COLO829 (cell line): Measurements from ENCODE around the gene ADAMTS6.
"Not testable (repeated sequence)": the region's sequence is repeated elsewhere in the genome, so short reads cannot be mapped to it uniquely, and the experiment has no call there.

ENCODE experiments used
- DNase-seq: peaks from one replicate; pipeline ENCODE4 v3.0.0; 2012; ENCODE audit warnings: low spot score

The ADAMTS6 gene, protein sequence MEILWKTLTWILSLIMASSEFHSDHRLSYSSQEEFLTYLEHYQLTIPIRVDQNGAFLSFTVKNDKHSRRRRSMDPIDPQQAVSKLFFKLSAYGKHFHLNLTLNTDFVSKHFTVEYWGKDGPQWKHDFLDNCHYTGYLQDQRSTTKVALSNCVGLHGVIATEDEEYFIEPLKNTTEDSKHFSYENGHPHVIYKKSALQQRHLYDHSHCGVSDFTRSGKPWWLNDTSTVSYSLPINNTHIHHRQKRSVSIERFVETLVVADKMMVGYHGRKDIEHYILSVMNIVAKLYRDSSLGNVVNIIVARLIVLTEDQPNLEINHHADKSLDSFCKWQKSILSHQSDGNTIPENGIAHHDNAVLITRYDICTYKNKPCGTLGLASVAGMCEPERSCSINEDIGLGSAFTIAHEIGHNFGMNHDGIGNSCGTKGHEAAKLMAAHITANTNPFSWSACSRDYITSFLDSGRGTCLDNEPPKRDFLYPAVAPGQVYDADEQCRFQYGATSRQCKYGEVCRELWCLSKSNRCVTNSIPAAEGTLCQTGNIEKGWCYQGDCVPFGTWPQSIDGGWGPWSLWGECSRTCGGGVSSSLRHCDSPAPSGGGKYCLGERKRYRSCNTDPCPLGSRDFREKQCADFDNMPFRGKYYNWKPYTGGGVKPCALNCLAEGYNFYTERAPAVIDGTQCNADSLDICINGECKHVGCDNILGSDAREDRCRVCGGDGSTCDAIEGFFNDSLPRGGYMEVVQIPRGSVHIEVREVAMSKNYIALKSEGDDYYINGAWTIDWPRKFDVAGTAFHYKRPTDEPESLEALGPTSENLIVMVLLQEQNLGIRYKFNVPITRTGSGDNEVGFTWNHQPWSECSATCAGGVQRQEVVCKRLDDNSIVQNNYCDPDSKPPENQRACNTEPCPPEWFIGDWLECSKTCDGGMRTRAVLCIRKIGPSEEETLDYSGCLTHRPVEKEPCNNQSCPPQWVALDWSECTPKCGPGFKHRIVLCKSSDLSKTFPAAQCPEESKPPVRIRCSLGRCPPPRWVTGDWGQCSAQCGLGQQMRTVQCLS (N-terminal part only)

DNA sequence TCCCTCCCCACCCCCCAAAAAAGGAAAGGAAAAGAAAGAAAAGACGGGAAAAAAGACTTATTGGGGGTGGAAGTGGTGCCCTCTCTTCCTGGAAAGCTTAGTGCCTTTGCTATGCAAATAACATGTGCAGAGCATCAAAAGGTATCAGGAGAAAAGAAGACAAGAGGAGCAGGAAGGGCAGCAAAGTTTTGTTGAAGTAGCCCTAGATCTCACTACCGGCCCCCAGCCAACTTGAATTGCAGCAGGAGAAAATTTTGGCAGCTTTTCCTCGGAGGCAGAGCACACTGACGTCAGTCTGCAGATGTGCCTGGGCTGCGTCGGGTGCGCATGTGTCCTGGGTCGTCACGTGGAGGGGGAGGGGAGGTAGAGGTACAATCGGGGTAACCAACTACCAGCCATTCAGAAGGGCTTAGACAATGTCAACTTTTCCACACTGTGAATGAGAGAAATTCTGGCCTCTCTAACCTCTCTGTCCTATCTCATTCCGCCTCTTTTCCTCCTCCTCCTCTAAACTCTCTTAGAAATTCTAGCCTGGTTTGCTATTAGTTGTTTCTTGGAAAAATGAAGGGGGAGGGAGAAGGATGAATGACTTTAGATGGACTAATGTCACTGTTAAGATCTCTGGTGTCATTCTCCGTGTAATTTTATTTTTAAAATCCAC is at the start of gene ADAMTS6:
Gene ADAMTS6, minus strand, starts transcription at position 286 of the 661 bp plus-strand sequence. CDS start 8,247 bp downstream, outside the sequence.
- peak; percentile 28 for DNase-seq

DNA sequence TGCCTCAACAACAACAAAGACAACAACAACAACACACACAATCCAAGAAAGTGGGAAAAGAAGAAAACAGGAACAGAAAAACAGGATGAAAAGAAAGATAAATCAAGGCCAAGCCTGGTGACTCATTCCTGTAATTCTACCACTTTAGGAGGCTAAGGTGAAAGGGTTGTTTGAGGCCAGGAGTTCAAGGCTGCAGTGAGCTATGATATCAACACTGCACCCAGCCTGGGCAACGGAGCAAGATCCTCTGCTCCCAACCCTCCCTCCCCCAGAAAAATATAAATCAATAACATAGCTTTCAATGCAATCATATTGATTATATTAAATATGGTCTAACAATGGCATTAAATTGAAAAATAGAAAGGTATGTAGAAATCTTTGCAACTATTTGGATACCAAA is 49.2 kb upstream of the ADAMTS6 start:
- no peak for DNase-seq

DNA sequence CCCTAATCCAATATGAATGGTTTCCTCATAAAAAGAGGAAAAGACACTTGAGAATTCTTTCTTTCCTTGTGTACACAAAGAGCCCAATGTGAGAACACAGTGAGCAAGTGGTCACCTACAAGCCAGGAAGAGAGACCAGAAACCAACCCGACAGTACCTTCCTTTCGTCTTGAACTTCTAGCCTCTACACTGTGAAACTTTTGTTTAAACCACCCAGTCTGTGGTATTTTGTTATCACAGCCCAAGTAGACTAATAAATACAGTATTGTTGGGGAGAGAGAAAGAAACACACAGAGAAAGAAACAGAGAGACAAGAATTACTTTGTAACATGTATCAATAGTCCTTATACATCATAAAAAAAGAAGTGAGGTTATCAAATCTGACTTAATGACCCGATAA is 44.0 kb upstream of the ADAMTS6 start:
- peak; percentile 51 for DNase-seq

DNA sequence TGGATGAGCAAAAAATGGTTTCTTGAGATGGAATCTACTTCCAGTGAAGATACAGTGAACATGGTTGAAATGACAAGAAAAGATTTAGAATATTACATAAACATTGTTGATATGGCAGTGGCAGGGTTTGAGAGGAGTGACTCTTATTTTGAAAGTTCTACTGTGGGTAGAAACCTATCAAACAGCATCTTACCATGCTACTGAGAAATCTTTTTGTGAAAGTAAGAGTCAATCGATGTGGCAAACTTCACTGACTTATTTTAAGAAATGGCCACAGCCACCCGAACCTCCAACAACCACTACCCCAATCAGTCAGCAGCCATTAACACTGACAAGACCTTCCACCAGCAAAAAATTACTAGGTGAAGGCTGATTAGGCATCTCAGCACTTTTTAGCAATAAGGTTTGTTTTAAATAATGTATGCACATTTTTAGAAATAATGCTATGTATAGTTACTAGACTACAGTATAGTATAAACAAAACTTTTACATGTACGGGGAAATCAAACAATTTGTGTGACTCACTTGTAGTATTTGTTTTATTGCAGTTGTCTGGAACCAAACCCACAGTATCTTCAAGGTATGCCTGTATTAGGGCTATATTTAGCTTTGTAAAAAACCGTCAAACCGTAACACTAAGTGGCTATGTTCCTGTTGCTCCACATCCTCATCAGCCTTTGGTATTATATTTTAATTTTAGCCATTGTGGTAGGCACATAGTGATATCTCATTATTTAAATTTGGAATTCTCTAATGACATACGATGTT is 30.6 kb upstream of the ADAMTS6 start:
- no peak for DNase-seq

DNA sequence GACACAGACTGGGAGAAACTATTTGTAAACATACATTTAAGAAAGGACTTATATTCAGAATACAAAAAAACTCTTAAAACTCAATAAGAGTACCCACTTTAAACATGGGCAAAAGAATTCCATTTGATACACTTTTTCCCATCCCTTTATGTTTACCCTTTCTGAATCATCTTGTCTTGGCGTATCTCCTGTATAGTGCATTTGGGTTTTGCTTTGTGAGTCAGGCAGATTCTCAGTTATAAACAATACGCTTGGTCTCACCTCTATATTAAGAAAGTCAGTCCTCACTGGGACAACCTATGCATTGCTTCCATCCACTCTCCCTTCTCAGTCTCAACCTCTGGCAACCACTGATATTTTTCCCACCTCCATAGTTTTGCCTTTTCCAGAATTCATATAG is 27.3 kb upstream of the ADAMTS6 start:
- no peak for DNase-seq

DNA sequence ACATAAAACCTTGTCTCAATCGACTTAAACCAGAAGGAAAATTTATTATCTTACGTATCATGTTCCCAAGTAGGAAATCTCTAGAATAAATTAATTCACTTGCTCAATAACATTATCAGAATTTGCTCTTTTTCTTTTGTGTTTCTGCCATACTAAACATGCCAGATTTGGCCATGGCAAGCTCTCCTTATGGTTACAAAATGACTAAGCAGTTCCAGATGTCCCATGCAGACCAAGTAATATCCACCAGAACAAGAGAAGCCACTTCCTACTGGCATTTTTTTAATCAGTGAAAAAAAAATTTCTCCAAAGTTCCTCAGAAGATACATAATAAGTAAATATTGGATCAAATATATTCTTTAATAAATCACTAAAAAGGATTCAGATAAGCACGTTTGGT is 25.2 kb upstream of the ADAMTS6 start:
- no peak for DNase-seq

DNA sequence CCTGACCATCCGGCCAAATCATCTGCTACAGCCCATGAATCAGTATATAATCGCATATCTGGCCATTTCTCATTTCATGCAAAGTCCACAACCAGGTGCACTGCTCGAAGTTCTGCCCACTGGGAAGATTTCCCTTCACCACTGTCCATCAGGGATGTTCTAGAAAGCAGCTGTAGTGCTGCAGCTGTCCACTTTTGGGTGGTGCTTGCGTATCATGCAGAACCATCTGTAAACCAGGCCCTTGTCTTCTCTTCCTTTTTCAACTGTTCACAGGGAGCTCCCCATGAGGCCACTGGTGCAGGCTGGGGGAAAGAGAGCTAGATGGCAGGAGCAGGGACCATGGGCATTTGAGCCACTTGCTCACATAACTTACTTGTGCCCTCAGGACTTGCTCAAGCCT is 7.4 kb upstream of the ADAMTS6 start:
- no peak for DNase-seq

DNA sequence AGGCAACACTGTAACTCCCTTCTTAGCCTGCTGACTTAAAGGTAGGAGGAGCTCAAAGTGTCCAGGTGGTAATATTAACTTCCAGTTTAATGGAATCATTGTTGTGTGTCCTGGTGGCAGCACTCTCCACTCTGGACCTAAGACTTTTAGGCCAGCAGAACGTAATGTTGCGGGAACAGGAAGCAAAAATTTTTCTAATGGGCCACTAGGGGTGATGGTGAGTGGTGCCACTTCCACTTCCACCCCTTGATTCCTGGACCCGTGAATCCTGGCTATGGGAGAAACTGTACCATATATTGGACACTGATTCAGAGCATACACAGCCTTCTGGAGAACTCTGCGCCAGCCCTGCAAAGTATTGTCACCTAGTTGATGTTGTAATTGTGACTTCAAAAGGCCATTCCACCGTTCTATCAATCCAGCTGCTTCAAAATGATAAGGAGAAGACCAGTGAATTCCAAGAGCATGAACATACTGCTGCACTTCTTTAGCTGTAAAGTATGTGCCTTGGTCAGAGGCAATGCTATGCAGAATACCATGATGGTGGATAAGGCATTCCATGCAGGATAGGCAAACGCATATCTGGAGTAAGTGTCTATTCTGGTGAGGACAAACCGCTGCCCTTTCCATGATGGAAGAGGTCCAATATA is 6.4 kb upstream of the ADAMTS6 start:
- not testable (repeated sequence) for DNase-seq

DNA sequence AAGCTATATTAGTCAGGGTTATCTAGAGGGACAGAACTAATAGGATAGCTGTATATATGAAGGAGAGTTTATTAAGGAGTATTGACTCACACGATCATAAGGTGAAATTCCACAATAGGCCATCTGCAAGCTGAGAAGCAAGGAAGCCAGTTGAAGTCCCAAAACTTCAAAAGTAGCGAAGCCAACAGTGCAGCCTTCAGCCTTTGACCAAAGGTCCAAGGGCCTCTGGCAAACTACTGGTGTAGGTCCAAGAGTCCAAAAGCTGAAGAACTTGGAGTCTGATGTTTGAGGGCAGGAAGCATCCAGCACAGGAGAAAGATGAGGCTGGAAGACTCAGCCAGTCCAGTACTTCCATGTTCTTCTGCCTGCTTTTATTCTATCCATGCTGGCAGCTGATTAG is 5.1 kb upstream of the ADAMTS6 start:
- not testable (repeated sequence) for DNase-seq

DNA sequence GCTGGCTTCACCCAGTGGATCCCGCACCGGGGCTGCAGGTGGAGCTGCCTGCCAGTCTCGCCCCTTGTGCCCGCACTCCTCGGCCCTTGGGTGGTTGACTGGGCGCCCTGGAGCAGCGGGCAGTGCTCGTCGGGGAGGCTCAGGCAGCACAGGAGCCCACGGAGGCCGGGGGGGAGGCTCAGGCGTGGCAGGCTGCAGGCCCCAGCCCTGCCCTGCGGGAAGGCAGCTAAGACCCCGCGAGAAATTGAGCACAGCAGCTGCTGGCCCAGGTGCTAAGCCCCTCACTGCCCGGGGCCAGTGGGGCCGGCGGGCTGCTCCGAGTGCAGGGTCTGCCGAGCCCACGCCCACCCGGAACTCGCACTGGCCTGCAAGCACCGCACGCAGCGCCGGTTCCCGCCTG is 3.7 kb upstream of the ADAMTS6 start:
- no peak for DNase-seq

DNA sequence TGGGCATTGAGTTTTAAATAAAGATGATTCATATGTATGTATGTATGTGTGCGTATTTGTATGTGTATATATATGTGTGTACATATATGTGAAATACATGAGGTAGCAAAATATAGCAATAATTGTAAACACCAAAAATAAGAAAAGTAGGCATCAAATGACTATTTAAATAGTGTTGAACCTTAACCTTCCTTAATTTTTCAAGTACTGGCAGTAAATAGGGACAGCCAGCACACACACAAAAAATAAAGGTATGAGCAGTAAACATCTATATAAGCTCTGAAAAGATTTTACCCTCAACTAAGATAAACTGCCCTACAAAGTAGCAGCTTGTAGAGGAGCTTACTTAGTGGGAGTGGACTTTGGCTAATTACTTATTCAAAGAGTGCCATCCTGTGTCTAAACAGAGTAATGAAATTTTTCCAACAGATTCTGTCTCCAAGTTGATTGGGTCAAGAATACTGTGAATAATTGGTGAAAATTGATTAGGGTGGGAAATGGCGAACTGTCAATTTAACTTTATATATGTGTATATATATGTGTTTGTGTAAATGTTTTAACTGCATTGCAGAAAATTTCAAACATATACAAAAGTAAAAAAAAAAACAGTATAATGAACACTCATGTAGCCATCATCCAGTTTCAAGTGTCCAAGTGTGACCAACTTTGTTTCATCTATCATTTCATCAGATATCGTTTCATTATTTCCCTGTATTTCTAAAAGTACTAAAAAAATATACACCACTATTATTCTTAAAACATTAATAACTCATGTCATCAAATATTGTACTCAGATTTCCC is 2.0 kb upstream of the ADAMTS6 start:
- DNase-seq = peak; percentile 16

DNA sequence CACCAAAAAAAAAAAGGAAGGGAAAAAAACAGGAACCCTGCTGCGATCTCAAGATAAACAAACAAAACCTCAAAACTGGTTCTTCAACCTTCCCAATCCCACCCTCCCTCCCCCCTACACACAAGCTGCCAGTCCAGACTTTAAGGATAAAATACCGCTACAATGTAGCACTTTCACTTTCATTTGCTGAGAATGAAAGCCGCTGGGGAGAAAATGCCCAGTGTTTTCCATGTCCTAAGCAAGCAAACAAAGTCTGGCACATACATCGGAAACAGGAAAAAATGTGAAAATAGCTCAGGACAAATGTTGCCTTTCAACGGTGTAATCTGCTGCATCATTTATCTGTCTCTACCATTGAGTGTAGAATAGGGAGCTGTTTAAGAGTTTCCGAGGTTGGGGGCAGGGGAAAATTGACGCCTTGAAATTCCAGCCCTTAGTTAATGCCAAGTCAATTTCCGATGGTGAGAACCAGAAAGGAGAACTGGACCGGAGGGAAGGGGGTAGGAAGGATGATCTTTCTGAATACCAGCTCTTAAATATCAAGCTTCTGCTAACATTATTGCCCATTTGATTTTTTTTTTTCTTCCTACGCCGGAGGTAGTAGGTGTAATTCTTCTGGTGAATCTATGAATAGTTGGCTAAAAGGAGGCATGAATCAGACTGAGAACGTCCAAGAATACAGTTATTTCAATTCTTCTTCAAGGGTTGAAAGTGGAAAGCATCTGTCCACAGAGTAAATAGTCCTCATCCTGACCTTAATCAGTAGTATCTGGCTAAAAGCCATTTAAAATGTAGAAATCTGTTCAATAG is 1.2 kb upstream of the ADAMTS6 start:
- DNase-seq = peak; percentile 11

DNA sequence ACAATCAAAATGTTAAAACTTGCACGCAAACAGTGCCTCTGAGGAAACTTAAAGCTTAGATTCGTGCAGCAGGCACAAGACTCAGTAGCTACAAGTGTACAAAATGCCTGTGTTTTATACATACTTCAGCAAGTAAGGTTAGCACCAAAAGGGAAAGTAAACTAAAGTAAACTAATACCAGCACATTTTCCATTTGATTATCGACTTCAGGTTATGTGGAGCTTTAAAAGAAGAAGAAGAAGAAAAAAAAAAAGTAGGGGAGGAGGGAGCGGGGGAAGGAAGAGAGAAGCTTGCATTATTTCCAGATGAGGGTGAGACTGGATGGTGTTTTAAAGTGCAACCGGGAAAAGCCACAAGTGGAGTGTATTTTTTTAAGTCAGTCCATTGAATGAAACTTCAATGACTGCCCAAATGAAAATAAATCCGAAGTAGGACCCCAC is 596 bp upstream of the ADAMTS6 start:
- no peak for DNase-seq

DNA sequence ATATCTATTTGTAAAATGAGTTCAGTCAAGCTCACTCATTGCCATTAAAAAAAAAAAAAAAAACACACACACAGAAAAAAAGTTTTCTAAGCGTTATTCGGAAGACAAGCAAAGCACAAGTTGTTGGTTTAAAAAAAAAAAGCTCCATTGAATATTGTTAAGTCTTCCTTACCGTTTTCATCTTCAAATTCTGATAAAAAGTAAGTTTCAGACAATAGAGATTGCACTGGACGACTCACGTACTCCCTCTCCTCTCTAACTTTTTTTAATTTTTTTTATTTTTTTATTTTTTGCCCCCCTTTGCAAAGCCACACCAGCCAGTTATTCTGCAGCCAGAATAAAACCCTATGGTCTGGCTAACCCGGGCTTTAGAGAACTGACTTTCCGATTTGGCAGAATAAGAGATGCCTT is 544 bp downstream of the ADAMTS6 start:
- no peak for DNase-seq

DNA sequence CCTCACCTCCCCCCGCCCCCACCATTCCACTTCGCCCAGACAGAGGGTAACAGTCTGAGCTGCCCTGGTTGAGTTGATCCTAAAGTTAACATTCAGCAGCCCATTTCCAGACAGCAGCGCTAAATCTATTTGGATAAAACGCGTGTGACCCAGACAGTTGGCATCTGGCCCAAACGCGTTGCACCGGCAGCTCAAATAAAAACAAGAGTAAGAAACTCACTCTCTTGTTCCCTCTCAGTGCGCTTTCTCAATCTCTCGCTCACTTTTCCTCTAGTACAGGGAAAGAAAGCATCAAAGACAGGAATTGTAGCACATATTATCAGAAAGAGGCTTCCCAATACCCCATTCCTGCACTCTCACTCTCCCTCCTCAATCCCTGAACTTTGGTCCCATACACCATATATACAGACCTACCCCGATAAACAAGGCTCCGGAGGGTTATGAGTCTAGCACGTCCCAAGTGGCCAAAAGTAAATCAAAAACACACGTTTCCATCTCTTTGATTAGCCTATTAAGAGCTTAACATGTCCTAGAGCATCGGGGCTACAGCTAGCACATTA is 1.3 kb downstream of the ADAMTS6 start:
- DNase-seq = no peak

DNA sequence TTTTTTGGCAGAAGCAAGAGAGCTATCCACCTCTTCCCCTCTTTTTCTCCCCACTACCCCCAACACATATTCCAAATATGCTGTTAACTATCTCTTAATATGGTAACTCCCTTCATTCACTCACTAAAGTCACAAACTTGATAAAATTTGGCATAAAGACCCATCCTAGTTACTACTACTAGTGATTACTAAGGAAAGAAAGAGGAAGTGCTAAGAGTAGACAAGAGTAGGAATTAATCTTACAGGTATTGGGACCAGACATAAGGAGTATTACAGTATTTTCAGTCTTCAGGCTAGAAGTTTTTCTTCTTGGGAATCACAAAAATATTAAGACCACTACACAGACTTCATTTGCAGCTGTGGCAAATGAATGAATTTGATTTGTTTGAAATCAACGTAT is 2.2 kb downstream of the ADAMTS6 start:
- no peak for DNase-seq

DNA sequence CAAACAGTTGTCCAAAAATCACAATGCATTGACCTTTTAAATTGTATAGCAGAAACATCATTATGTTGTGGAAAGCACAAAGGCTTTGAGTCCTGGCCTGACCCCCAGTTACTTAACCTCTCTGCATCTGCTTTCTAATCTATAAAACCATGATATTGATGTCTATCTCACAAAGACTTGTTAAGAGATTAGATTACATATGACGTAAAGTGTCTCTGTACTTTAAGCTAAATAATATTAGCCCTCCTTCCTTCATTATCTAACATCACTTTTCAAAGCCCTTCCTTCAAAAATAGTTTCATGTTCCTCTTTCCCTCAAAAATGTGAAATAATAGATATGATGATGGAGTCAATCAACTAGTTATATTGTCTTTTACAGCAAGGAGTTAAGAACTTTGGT is 3.4 kb downstream of the ADAMTS6 start:
- no peak for DNase-seq

DNA sequence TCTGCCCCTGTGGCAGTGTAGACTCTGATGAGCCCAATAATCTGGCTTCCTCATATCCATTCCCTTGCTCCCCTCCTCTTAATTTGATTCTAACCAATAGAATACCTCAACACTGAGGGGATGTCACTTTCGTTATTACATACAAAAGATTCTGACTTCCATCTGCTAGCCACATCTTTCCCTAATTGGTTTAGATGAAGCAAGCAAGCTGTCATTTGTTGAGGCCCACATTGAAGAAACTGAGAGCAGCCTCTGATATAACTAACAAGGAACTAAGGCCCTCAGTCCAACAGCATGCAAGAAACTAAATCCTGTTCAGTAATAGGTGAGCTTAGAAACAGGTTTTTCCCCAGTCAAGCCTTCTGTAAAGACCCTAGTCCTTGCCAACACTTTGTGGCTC is 5.8 kb downstream of the ADAMTS6 start:
- DNase-seq = no peak

DNA sequence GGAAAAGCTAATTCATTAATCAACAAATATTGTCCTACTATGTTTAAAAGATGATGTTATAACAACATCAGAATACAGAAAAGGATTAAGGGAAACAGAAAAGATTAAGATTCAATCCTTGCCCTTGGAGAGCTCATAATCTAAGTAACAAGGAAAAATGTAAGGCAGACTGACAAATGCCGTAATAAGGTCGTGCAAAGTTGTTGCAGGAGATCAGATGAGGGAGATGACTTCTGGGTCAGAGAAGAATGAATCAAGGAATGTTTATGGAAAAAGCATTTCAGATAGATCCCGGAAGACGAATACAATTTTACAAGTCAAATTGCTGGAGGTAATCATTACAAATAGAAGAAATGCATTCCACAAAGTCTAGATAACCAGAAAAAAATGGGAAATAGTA is 6.4 kb downstream of the ADAMTS6 start:
- no peak for DNase-seq
